ENCODE results near the gene MACC1. TPM values are rescaled to one million over a fixed set of nuclear protein-coding genes. Genes with fewer than 3 reads are reported as not detected.
"Not testable (repeated sequence)": the region's sequence is repeated elsewhere in the genome, so short reads cannot be mapped to it uniquely, and the experiment has no call there.

The MACC1 gene
- total RNA-seq, 1 donor from 2014 or later = not detected

DNA sequence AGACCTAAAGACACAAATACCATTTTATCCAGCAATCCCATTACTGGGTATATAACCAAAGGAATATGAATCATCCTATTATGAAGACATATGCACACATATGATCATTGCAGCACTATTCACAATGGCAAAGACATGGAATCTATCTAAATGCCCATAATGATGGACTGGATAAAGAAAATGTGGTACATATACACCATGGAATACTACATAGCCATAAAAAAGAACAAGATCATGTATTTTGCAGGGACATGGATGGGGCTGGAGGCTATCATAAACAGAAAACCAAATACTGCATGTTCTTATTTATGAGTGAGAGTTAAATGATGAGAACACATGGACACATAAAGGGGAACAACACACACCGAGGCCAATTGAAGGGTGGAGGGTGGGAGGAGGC, 3.8 kb downstream of the MACC1 start:
- TF ChIP-seq, protein P1, sequence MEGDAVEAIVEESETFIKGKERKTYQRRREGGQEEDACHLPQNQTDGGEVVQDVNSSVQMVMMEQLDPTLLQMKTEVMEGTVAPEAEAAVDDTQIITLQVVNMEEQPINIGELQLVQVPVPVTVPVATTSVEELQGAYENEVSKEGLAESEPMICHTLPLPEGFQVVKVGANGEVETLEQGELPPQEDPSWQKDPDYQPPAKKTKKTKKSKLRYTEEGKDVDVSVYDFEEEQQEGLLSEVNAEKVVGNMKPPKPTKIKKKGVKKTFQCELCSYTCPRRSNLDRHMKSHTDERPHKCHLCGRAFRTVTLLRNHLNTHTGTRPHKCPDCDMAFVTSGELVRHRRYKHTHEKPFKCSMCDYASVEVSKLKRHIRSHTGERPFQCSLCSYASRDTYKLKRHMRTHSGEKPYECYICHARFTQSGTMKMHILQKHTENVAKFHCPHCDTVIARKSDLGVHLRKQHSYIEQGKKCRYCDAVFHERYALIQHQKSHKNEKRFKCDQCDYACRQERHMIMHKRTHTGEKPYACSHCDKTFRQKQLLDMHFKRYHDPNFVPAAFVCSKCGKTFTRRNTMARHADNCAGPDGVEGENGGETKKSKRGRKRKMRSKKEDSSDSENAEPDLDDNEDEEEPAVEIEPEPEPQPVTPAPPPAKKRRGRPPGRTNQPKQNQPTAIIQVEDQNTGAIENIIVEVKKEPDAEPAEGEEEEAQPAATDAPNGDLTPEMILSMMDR (IDR thresholded peaks at IDR 0.05) = no peak
- no peaks in the 10 kb centered on the region for H3K9me3 ChIP-seq
- no peak for DNase-seq (ENCODE audit: low spot score in 2 of 2)
- intact Hi-C loops (cut with DNase I) = no loop called here
- no peaks in the 10 kb centered on the region for H3K4me1 ChIP-seq
- H3K27me3 ChIP-seq = no peaks in the 10 kb centered on the region
- H3K36me3 ChIP-seq = no peaks in the 10 kb centered on the region
- H3K27ac ChIP-seq = no peak overlapping the region
- H3K4me3 ChIP-seq = no peak overlapping the region

DNA sequence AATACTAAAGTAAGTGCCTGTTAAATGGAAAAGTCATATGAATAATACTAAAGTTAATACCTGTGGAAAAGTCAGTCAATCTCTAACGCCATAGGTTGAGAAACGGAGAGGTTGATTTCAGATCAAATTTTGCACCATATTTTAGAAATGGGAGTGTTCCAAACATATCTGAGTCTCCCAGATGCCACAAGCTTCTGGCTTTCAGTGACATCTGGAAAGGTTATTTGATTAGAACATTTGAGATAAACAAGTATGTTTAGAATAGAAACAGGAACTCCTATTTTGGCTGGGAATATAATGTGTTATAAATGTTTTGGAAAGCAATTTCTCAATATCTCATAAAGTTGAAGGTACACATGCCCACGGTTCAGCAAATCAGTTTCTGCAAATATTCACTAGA, 5.8 kb downstream of the MACC1 start:
- Histone ChIP-seq H3K27me3 (no peaks in the 10 kb centered on the region), H3K4me1 (no peaks in the 10 kb centered on the region), H3K27ac (no peak overlapping the region), H3K36me3 (no peaks in the 10 kb centered on the region), H3K4me3 (no peak overlapping the region), H3K9me3 (no peaks in the 10 kb centered on the region)
- no peak for DNase-seq (ENCODE audit: low spot score in 2 of 2)
- intact Hi-C loops (cut with DNase I) = no loop called here
- TF ChIP-seq, protein P1 (IDR thresholded peaks at IDR 0.05) = no peak

DNA sequence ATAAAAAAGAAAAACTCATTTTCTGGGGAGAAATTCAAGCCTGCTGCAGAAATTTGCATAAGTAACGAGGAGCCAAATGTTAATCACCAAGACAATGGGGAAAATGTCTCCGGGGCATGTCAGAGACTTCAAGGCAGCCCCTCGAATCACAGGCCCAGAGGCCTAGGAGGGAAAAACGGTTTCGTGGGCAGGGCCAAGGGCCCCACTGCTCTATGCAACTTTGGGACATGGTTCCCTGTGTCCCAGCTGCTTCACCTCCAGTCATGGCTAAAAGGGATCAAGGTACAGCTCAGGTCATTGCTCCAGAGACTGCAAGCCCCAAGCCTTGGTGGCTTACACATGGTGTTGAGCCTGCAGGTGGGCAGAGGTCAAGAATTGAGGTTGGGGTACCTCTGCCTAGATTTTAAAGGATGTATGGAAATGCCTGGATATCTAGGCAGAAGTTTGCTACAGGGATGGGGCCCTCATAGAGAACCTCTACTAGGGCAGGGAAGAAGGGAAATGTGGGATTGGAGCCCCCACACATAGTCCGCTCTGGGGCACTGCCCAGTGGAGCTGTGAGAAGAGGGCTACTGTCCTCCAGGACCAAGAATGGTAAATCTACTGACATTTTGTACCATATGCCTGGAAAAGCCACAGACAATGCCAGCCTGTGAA, 8.4 kb downstream of the MACC1 start:
- Histone ChIP-seq H3K27ac (no peak overlapping the region), H3K9me3 (no peaks in the 10 kb centered on the region), H3K4me3 (no peak overlapping the region), H3K36me3 (no peaks in the 10 kb centered on the region), H3K27me3 (no peaks in the 10 kb centered on the region), H3K4me1 (no peaks in the 10 kb centered on the region)
- intact Hi-C loops (cut with DNase I) = no loop called here
- DNase-seq (ENCODE audit: low spot score in 2 of 2) = no peak
- TF ChIP-seq, protein P1 (IDR thresholded peaks at IDR 0.05) = no peak

DNA sequence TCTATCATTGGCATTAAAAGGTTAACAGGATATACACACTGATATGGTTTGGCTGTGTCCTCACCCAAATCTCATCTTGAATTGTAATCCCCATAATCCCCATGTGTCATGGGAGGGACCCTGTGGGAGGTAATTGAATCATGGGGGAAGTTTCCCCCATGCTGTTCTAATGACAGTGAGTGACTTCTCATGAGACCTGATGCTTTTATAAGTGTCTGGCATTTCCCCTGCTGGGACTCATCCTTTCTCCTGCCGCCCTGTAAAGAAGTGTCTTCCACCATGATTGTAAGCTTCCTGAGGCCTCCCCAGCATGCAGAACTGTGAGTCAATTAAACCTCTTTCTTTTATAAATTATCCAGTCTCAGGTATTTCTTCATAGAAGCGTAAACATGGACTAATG, 9.4 kb downstream of the MACC1 start:
- H3K36me3 ChIP-seq; H3K4me3 ChIP-seq; H3K4me1 ChIP-seq; DNase-seq (ENCODE audit: low spot score in 2 of 2); H3K9me3 ChIP-seq; H3K27ac ChIP-seq; H3K27me3 ChIP-seq; intact Hi-C loops (cut with DNase I): not testable (repeated sequence)

DNA sequence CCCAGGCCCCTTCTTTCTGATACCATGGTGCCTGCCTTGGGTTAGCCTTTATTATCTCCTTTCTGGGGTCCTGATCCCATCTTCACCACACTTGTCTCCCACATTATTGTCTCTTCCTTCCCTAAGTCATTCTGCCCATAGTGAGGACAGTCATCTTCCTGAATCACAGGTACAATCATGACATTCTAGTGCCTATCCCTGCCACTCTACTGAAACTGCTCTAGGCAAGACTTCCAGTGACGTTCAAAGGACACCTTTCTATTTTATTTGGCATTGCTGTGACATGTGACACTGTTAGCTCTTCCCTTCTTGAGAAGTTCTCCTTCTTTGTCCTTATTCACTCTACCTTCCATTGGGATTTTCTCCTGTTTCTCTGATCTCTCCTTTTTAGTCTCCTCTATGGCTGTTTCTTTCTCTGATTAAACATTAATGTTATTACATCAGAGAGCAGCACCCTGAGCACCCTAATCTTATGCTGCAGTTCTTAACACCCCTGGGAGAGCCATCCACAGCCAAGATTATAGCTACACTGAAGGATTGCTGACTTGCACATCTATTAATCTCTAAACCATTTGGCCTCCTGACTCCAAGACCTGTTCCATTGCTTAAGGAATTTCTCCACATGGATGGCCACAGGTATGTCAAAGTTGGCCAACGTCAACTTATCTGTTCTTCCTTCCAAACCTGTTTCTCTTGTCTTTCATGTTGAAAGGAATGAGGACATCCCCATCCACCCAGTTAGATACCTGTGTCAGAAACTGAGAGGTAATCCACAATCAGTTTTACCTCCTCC, 10.9 kb downstream of the MACC1 start:
- TF ChIP-seq, protein P1 (IDR thresholded peaks at IDR 0.05) = no peak
- Histone ChIP-seq H3K4me1 (no peaks in the 10 kb centered on the region), H3K36me3 (no peaks in the 10 kb centered on the region), H3K9me3 (no peaks in the 10 kb centered on the region), H3K27me3 (no peaks in the 10 kb centered on the region), H3K27ac (no peak overlapping the region), H3K4me3 (no peak overlapping the region)
- no peak for DNase-seq (ENCODE audit: low spot score in 2 of 2)
- intact Hi-C loops (cut with DNase I) = no loop called here

DNA sequence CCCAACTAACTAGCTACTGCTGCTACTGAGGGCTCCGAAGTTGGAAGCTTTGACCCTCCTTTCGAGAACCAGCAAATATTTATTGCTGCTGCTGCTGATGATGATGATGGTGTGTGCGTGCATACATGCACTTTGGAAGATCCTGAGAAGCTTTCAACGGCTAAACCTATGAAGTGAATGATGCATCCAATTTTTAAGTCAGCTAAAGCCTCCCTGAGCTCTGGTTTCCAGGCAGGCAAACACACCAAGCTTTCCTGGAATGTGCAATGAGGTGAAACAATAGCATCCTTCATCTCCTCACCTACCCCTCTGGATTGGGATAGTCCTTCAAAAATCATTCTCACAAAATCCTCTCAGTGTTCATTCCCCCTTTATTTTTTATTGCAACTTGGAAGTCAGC, 13.9 kb downstream of the MACC1 start:
- no peak for DNase-seq (ENCODE audit: low spot score in 2 of 2)
- no peak overlapping the region for H3K4me3 ChIP-seq
- intact Hi-C loops (cut with DNase I) = no loop called here
- no peaks in the 10 kb centered on the region for H3K9me3 ChIP-seq
- TF ChIP-seq, protein P1 (IDR thresholded peaks at IDR 0.05) = no peak
- no peaks in the 10 kb centered on the region for H3K4me1 ChIP-seq
- H3K27me3 ChIP-seq = no peaks in the 10 kb centered on the region
- H3K27ac ChIP-seq = no peak overlapping the region
- H3K36me3 ChIP-seq = no peaks in the 10 kb centered on the region
